GM21723 (cell line): ENCODE results near the gene SIM1.
A peak's percentile ranks its signal among the peaks of the same experiment; 100 is the strongest.

Source experiments
- ATAC-seq: cut with Tn5 transposase; IDR thresholded peaks from one replicate; pipeline ENCODE4 v1.9.1; 2021; ENCODE audit warnings: mild to moderate bottlenecking, moderate library complexity; ENCODE audit not compliant: unreplicated experiment

SIM1 gene

GRCh38 chr6:100464903-100465700 lies at the start of gene SIM1:
SIM1 (minus strand) TSS chr6:100464921; CDS start chr6:100463468, 1,453 bp downstream.
- ATAC-seq = peak; percentile 62

DNA sequence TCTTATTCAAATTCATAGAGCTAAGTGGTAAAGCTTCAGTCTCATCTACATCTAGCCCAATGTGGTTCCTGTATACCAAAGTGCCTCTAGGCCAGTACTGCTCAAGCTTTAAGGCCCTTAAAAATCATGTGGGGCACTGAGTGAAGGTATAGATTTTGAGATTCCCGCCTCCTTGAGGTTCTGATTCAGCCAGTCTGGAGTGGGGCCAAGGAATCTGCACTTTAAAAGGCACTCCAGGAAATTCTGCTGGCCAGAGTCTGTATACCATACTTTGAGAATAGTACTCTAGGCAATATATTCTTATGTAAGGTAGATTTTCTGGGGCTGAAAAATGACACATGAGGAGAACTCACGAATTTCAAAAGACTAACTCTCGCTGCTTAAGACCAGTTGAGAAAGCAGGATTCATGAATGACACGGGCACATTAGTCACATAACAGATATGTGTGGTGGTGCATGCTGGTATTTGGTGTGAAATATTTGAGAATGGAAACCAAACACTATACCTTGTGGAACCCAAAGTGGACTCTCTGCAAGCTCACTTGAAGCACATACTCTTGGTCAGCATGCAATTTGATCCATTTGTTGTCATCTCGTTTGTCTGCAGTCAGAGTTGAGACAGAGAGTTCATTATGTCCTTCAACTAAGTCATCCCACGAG lies 47.6 kb upstream of the SIM1 start:
- ATAC-seq = no peak

DNA sequence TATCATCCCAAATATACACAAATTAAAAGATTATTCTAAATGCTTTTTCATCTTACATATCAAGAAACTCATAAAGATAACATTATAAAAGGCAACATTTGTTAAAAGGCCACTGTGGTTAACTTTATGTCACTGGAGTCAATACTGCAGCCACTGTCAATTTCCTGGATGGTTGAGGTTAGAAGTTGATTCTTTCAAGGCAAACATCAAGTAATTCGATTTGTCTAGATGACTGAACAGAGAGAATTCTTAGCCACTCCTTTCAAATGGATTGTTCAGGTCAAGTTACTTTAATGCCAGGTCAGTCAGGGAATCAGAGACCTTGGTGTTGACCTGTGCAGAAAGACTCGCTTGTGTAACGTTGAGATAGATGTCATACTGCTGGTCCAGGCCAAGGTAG lies 44.4 kb upstream of the SIM1 start:
- no peak for ATAC-seq

DNA sequence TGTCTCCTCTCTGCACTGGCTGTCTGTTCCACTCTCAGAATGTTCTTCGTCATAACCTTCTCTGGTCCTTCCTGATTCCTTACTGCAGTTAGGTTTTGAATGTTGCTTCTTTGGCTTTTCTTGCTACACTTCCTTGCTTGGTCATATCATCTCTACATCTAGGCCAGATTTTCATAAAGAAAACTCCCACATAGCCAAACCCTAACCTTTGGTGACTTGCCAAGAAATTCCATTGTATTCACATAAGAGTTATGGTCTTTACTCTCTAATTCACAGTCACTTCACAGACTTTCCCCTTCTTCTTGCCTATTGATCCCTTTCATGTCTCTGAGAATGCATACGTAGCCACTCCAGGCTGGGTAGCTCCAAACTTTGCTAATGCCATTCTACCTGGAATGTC lies 41.9 kb upstream of the SIM1 start:
- no peak for ATAC-seq

DNA sequence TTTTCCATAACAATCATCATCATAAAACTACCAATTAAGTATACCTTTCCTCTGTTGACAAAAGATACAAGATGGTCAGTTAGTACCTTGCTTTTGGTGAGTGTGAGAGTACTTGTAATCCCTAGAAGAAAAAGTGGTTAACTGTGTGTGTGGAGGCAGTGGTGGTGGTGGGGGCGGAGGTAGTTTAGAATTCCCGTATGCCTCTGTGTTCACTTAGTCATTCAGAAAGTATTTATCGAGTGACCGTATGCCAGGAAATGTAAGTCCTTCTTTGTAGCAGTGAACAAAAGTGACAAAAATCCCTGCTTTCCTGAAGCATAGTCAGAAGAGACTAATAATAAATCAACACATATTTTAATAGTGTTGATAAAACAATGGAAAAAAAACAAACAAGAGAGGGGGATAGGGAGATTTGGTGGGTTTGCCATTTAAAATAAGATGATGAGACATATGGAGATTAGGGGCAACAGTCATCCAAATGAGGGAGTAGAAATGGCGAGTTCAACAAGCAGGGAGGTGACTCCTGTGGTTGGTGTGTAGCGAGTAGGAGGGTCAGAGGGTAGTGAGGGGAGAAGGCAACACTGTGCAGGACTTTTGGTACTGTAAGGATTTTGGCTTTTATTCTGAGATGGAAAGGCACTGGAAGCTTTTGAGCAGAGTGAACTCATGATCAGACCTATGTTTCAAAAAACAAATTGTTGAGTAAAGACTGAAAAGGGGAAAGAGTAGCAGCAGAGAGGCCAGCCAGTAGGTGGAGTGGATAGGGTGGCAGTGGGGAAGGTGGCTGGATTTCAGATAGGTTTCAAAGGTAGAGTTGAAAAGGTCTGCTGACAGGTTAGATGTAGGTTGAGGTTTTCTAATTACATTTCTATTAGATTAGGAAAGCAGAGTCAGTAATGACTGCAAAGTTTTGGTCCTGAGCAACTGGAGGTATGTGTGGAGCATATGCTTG lies 40.3 kb upstream of the SIM1 start:
- peak; percentile 64 for ATAC-seq

DNA sequence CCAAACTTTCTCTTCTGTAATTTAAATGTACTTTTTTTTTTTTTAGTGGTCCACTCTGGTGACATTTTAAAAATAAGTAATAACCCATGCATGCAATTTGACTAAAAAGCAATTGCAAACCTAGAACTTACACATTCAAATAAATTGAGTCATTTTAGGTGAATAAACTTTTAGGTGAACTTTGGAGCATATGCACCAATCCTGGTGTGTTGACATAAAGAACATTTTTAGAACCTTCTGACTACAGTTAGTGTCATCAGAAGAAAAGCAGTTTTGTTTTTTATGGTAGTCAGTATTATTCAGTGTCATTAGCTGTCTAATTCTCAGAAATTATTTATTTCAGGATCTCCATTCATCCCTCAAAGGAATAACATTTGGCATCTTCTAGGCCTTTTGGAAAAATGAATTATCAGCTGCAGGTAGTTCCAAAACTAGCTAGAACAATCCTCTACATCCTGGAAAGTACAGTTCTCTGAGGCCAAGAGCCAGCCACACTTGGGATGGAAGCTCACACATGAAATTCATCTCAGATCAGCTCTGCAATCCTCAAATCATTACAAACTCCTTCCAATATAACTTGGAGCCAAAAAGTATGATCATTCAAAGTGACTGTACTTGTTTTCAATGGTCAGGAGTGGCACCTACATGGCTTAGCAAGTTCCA lies 38.5 kb upstream of the SIM1 start:
- no peak for ATAC-seq

- ATAC-seq = no peak
Observed at GRCh38 chr6:100493206-100493888, 28.6 kb upstream of the SIM1 start.

DNA sequence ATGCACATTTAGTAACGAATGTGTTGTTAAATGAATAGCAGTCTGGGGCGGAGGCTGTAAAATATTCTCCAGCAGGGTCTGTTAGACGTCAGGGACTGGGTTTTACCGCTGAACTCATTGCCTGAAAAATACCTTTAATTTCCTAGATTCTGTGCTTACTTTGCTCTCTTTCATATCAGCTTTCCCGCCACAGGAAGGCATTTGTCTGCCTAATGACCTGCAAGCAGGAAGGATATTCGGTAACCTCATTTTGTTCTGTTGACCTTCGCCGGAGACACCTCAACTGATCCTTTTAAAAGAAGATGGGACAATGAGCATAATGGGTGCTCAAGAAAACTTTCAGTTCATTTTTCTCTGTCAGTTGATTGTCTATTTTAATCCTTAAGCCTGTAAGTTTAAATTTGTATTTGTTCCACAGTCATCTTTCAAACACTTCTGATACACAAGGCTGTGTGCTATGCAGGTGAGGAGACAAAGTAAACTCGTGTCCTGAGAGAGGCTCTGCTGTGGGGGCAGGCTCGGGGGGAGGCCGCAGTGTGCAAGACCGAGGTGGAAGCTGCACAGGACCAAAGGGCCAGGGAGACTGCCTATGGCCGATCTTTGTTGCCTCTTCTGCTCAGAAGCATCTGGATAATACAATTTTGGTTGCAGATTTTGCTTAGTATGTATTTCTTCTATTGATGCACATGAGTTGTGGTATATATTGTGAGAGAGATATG lies 27.4 kb upstream of the SIM1 start:
- ATAC-seq = no peak

DNA sequence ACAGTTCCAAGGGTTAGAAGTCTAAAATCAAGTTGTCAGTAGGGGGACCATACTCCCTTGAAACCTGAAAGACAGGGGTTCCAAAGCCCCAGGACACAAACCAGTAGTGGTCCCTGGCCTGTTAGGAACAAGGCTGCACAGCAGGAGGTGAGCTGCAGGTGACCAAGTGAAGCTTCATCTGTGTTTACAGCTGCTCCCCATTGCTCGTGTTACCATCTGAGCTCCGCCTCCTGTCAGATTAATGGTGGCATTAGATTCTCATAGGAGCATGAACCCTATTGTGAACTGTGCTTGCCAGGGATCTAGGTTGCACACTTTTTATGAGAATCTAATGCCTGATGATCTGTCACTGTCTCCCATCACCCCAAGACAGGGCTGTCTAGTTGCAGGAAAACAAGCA lies 25.3 kb upstream of the SIM1 start:
- no peak for ATAC-seq

DNA sequence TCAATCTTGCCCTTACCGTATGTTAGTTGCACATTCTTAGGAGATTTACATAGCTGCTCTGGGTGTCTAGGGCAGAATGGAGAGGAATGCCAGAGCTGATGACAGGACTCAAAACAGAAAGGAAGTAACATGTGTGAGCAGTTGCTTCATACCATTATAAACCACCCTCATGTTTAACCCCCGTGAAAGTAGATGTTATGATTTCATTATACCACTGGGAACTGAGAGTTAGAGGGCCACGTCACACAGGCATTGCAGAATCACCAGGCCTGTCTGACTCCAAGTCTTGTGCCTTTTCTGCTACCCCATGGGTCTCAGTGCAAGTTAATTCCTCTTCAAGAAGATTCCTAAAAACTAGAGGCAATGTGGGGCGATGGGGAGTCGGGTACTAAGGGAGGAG lies 23.5 kb upstream of the SIM1 start:
- ATAC-seq = no peak

GRCh38 chr6:100487638-100488037 lies 22.9 kb upstream of the SIM1 start:
- no peak for ATAC-seq

- no peak for ATAC-seq
Observed at GRCh38 chr6:100485268-100485667, 20.5 kb upstream of the SIM1 start.

DNA sequence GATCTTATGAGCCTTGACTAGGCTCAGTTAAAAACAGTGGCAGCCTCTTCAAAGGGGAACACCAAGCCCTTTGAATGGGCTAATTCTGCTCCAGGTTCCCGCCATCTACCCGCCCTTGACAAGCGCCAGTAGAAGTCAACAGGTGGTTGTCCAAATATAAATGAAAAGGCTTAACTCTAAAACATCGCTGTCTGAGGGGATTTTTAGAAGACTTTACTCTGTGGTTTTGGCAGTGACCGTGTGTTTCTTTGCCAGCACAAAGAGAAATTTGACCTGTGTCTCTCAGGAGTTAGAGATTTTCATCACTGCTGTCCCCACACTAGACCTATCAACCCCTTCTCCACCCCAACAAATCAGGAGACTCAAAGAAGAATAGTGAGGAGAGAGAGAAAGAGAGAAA lies 19.8 kb upstream of the SIM1 start:
- ATAC-seq = peak; percentile 44

DNA sequence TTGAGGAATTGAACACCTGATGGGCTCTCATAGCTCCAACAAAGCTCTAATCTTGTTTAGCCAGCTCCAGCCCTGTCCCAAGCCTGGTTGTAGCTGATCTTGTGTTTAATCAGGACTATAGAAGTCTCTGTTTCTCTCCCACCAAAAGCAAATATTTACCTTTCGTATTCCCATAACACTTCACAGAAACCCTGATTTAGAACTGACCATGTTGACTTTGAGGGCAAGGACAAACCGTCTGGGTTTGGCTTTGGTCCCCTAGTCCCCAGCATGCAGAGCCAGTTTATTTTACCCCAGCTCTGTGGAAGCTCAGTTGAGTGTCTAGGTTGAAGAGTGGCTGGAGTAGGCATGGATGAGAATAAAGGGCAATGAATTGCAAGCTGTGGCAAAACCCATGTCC lies 18.0 kb upstream of the SIM1 start:
- no peak for ATAC-seq

- peak; percentile 58 for ATAC-seq
Observed at GRCh38 chr6:100479179-100480035, 14.7 kb upstream of the SIM1 start.

- peak; percentile 72 for ATAC-seq
Observed at GRCh38 chr6:100475554-100476320, 11.0 kb upstream of the SIM1 start.

DNA sequence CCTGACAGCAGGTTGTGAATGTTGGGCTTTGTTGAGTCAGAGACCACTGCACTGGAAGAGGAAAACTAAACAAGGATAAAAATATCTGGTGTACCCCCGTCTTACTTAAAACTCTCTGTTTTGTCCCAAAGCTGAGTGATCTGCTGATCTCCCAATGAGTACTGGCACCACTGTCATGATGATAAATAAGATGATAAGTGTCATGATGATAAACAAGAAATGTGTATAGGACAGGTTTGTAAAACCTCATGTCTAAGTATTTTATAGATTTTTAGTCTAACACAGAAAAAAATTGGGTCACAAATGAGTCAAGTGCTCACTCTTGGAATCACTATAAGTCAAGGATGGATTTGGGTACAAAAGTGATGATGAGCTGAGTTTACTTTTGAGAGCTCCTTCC lies 8.5 kb upstream of the SIM1 start:
- ATAC-seq = no peak

- ATAC-seq = peak; percentile 89
Observed at GRCh38 chr6:100472674-100473073, 8.0 kb upstream of the SIM1 start.
